Tibial nerve (tissue), 4 donors: ENCODE measurements around the gene PAK1. TPM values are rescaled to one million over a fixed set of nuclear protein-coding genes. Genes with fewer than 3 reads are reported as not detected.

Experiments
- DNase-seq, 2 donors: peaks; one replicate each; pipeline ENCODE4 v3.0.0-alpha.2; 2019; ENCODE audit warnings: low spot score in 2 of 2
- H3K27ac ChIP-seq, 4 donors: fragments of 200-600 bp; sonication (generic) in 3 of 4; one replicate each; pipeline ENCODE4 v1.5.1; 2017 to 2019; ENCODE audit warnings: mild to moderate bottlenecking in 1 of 4
- H3K27me3 ChIP-seq, 2 donors: fragments of 200-600 bp; sonication (generic) in 1 of 2; one replicate each; pipeline versions ENCODE4 v1.5.1 to v1.6.0; 2017 to 2019
- H3K36me3 ChIP-seq, 3 donors: fragments of 200-600 bp; sonication (generic); one replicate each; pipeline ENCODE4 v1.5.1; 2018 to 2019
- H3K4me1 ChIP-seq, 4 donors: fragments of 200-600 bp; sonication (generic) in 3 of 4; one replicate each; pipeline ENCODE4 v1.5.1; 2017 to 2019
- H3K4me3 ChIP-seq, 4 donors: fragments of 200-600 bp; sonication (generic) in 3 of 4; one replicate each; pipeline ENCODE4 v1.5.1; 2017 to 2019; ENCODE audit warnings: mild to moderate bottlenecking in 1 of 4, moderate library complexity in 1 of 4
- H3K9me3 ChIP-seq, 4 donors: fragments of 200-600 bp; sonication (generic) in 3 of 4; one replicate each; pipeline ENCODE4 v1.5.1; 2017 to 2019
- EP300 ChIP-seq, 2 donors: sonication (generic); formaldehyde crosslinking; IDR thresholded peaks; one replicate each; pipeline ENCODE4 v1.6.1; 2017; ENCODE audit warnings: antibody characterized with exemption in 2 of 2, mild to moderate bottlenecking in 1 of 2
- POLR2A ChIP-seq, 2 donors: fragments of 450-650 bp; IDR thresholded peaks; one replicate each; pipeline ENCODE4 v1.6.1; 2017; ENCODE audit warnings: antibody characterized with exemption in 2 of 2, mild to moderate bottlenecking in 2 of 2, moderate library complexity in 2 of 2
- WGBS, 2 donors: methylation state at CpG; one replicate each; pipeline ENCODE4 v1.1.5; 2018; 5-methylcytosine and 5-hydroxymethylcytosine counted together
- total RNA-seq, 4 donors: library from RNA; depleted of rRNA; stranded (reverse); fragments of >200 nt; gene quantifications; one replicate each; pipeline ENCODE4 v1.1.0, GENCODE V29; 2016
- TF ChIP-seq, protein P1 (sequence below), 5 experiments: fragments of 200-600 bp in 3 of 5; fragments of 450-650 bp in 2 of 5; sonication (generic) in 3 of 5; IDR thresholded peaks; one replicate each; pipeline ENCODE4 v1.5.1; 2016 to 2019; ENCODE audit warnings: antibody characterized with exemption in 5 of 5, mild to moderate bottlenecking in 3 of 5, moderate library complexity in 2 of 5

PAK1 gene
- total RNA-seq, 4 donors from 2014 or later = 13.9 to 28.5 (median 25.4) TPM

- WGBS, 2 donors = 90 to 94% methylated on average over 1 of the region's 1 CpG
- DNase-seq = no peak
- H3K36me3 ChIP-seq = peaks cover 0 to 44% (median 0%) of the 10 kb centered on the region in 3 donors
Measured at GRCh38 chr11:77374108-77374507, 99.8 kb downstream of the PAK1 start.

GRCh38 chr11:77372726-77373125 is 101.2 kb downstream of the PAK1 start:
- no peak overlapping the region for H3K27ac ChIP-seq
- WGBS, 2 donors = 82 to 89% methylated on average over 2 of the region's 2 CpGs
- H3K27me3 ChIP-seq = no peaks in the 10 kb centered on the region
- DNase-seq = no peak
- peaks cover 0 to 2% (median 0%) of the 10 kb centered on the region in 4 donors for H3K9me3 ChIP-seq
- no peaks in the 10 kb centered on the region for H3K4me1 ChIP-seq
- peaks cover 0 to 34% (median 0%) of the 10 kb centered on the region in 3 donors for H3K36me3 ChIP-seq
- no peak for TF ChIP-seq POLR2A (IDR thresholded peaks at IDR 0.05)
- TF ChIP-seq, protein P1, sequence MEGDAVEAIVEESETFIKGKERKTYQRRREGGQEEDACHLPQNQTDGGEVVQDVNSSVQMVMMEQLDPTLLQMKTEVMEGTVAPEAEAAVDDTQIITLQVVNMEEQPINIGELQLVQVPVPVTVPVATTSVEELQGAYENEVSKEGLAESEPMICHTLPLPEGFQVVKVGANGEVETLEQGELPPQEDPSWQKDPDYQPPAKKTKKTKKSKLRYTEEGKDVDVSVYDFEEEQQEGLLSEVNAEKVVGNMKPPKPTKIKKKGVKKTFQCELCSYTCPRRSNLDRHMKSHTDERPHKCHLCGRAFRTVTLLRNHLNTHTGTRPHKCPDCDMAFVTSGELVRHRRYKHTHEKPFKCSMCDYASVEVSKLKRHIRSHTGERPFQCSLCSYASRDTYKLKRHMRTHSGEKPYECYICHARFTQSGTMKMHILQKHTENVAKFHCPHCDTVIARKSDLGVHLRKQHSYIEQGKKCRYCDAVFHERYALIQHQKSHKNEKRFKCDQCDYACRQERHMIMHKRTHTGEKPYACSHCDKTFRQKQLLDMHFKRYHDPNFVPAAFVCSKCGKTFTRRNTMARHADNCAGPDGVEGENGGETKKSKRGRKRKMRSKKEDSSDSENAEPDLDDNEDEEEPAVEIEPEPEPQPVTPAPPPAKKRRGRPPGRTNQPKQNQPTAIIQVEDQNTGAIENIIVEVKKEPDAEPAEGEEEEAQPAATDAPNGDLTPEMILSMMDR (IDR thresholded peaks at IDR 0.05) = no peak
- TF ChIP-seq EP300 (IDR thresholded peaks at IDR 0.05) = no peak
- H3K4me3 ChIP-seq = no peak overlapping the region

More at GRCh38 chr11:77374108-77374507, 99.8 kb downstream of the PAK1 start:
- no peaks in the 10 kb centered on the region for H3K4me1 ChIP-seq
- H3K4me3 ChIP-seq = no peak overlapping the region
- H3K27ac ChIP-seq = no peak overlapping the region
- TF ChIP-seq EP300 (IDR thresholded peaks at IDR 0.05) = no peak
- TF ChIP-seq POLR2A (IDR thresholded peaks at IDR 0.05) = no peak
- TF ChIP-seq, protein P1 (IDR thresholded peaks at IDR 0.05) = no peak
- H3K27me3 ChIP-seq = no peaks in the 10 kb centered on the region
- H3K9me3 ChIP-seq = no peaks in the 10 kb centered on the region

- H3K9me3 ChIP-seq = peaks cover 0 to 5% (median 0%) of the 10 kb centered on the region in 4 donors
- TF ChIP-seq, protein P1 (IDR thresholded peaks at IDR 0.05) = no peak
- TF ChIP-seq POLR2A (IDR thresholded peaks at IDR 0.05) = no peak
- TF ChIP-seq EP300 (IDR thresholded peaks at IDR 0.05) = no peak
- no peaks in the 10 kb centered on the region for H3K4me1 ChIP-seq
- DNase-seq = no peak
- no peak overlapping the region for H3K4me3 ChIP-seq
- peaks cover 0 to 35% (median 0%) of the 10 kb centered on the region in 3 donors for H3K36me3 ChIP-seq
- no peaks in the 10 kb centered on the region for H3K27me3 ChIP-seq
- no peak overlapping the region for H3K27ac ChIP-seq
Measured at GRCh38 chr11:77371646-77372045, 102.2 kb downstream of the PAK1 start.

DNA sequence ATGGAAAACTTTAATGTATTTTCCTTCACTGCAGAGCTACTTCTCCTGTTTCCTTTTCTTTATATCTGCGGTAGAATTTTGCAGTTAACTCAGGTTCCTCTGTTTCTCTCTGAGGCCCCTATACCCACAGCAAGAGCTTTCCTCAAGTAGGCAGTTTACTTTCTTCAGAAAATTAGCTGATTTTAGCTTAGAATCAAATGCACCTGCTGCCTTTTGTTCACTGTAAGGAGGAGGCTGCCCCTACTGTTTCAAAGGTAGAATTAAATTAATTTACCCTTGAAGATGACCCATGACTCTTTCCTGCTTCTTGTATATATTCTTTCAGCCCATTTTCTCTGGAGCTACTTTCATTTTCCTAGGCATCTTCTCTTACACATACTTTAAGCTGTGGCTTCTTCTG is 103.7 kb downstream of the PAK1 start:
- peaks cover 0 to 15% (median 0%) of the 10 kb centered on the region in 4 donors for H3K9me3 ChIP-seq
- WGBS, 2 donors = 86 to 90% methylated on average over 1 of the region's 1 CpG
- no peak overlapping the region for H3K27ac ChIP-seq
- no peaks in the 10 kb centered on the region for H3K27me3 ChIP-seq
- TF ChIP-seq EP300 (IDR thresholded peaks at IDR 0.05) = no peak
- TF ChIP-seq, protein P1 (IDR thresholded peaks at IDR 0.05) = no peak
- no peak for TF ChIP-seq POLR2A (IDR thresholded peaks at IDR 0.05)
- no peaks in the 10 kb centered on the region for H3K4me1 ChIP-seq
- no peak for DNase-seq
- H3K36me3 ChIP-seq = peaks cover 0 to 38% (median 0%) of the 10 kb centered on the region in 3 donors
- H3K4me3 ChIP-seq = no peak overlapping the region

DNA sequence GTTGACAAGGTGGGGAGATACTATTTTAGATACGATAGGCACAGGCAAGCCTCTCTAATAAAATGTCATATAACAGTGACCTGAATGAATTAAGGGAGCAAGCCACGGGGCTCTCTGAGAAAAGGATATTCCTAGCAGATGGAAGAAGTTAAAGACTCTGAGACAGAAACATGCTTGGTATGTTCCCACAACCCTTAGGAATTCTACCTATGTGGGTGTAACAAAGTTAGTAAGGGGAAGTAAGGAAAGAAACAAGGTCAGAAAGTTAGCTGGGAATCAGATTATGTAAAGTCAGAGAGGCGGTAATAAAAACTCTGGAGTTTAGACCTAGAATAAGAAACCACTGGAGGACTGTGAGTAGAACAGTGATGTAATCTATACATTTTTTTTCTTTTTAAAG is 112.7 kb downstream of the PAK1 start:
- 75 to 80% methylated on average over 3 of the region's 3 CpGs for WGBS, 2 donors
- no peak overlapping the region for H3K4me3 ChIP-seq
- no peak overlapping the region for H3K27ac ChIP-seq
- H3K36me3 ChIP-seq = peaks cover 0 to 12% (median 0%) of the 10 kb centered on the region in 3 donors
- no peaks in the 10 kb centered on the region for H3K4me1 ChIP-seq
- H3K9me3 ChIP-seq = peaks cover 0 to 6% (median 0%) of the 10 kb centered on the region in 4 donors
- TF ChIP-seq EP300 (IDR thresholded peaks at IDR 0.05) = no peak
- TF ChIP-seq, protein P1 (IDR thresholded peaks at IDR 0.05) = no peak
- no peak for TF ChIP-seq POLR2A (IDR thresholded peaks at IDR 0.05)
- H3K27me3 ChIP-seq = no peaks in the 10 kb centered on the region
- no peak for DNase-seq
